HG02973 (cell line): ENCODE measurements around the gene PAX5.

Experiments
- ATAC-seq: cut with Tn5 transposase; IDR thresholded peaks from one replicate; pipeline ENCODE4 v1.9.1; 2021; ENCODE audit warnings: moderate library complexity; ENCODE audit not compliant: unreplicated experiment

PAX5 gene

DNA sequence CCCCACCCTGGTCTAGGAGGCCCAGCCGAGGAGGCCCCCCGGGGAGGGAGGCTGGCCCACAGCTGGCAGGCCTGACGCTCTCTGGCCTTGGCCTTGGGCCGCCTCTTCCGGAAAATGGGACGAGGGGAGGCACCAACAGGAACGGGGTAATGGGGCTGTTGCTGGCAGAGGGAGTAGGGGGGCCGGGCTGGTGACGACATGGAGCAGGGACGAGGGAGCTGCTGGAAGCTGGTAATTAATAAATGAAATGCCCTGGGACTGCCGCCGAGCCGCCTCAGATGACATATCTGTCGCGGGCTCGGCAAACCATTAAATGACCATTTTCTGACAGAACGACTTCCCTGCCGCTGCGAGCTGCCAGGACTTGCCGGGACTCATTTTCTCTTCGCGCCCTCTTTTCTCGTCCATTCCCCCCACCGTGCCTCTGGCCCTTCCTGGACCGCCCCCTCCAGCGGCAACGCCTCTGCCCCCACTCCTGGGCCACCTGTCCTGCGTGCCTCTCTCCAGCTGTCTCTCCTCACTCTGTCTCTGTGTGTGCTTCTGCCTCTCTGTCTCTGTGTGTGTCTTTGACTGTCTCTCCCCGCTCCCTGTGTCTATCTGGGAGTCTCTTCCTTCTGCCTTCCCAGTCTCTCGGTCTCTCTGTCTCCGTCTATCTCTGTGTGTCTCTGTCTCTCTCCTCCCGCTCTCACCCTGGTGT is 215.7 kb downstream of the PAX5 start:
- ATAC-seq: no peak

DNA sequence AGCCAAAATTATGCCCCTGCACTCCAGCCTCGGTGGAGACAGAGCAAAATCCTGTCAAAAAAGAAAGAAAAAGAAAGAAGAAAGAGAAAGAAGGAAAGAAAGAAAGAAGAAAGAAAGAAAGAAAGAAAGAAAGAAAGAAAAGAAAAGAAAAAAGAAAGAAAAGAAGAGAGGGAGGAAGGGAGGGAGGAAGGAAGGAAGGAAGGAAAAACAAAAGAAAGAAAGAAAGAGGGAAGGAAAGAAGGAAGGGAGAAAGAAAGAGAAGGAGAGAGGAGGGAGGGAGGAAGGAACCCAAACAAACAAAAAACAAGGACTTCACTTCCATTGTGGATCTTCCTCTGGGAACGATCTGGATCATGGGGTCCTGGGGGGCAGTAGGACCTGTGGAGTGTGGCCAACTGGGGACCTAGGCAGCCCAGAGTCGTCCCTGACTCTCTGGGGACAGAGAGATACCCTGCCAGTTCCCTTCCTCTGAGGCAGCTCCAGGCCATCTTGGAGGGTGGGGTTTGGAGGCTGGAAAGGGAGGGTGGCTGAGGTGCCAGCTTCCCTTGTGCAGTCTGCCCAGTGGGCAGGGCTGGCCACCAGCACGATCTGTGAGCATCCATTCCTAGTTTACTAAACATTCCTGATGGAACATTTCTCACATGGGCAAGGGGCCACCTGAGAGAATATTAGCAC is 216.8 kb downstream of the PAX5 start:
- ATAC-seq: no peak

GRCh38 chr9:36816371-36816770 is 217.7 kb downstream of the PAX5 start:
- ATAC-seq: no peak

- ATAC-seq: no peak
These were observed 218.3 kb downstream of the PAX5 start for GRCh38 chr9:36815566-36816348.

- no peak for ATAC-seq
These were observed 219.0 kb downstream of the PAX5 start for GRCh38 chr9:36815023-36815422.

GRCh38 chr9:36813154-36813553 is 220.9 kb downstream of the PAX5 start:
- no peak for ATAC-seq

- ATAC-seq: no peak
These were observed 221.5 kb downstream of the PAX5 start for GRCh38 chr9:36812556-36812955.

GRCh38 chr9:36808251-36808650 is 225.8 kb downstream of the PAX5 start:
- no peak for ATAC-seq

GRCh38 chr9:36803961-36804360 is 230.1 kb downstream of the PAX5 start:
- ATAC-seq: no peak

- no peak for ATAC-seq
These were observed 231.7 kb downstream of the PAX5 start for GRCh38 chr9:36802201-36802920.

DNA sequence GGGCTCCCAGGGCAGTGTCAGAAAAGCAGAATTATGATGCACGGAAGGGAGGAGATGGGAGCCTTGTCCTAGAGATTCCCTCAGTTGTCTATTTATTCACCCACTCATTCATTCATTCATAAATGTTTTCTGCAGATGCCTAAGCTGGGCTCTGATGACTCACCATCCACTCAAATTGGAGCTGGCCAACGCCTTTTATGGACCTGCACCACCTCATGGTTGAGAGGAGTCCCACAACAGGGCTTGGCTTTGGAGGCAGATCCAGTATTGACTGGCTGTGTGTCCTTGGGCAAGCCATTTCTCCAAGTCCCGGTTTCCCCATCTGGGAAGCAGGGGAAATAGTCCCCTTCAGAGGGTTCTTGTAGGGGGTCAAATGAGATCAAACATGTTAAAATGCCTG is 233.6 kb downstream of the PAX5 start:
- no peak for ATAC-seq

- no peak for ATAC-seq
These were observed 235.6 kb downstream of the PAX5 start for GRCh38 chr9:36798350-36799065.

DNA sequence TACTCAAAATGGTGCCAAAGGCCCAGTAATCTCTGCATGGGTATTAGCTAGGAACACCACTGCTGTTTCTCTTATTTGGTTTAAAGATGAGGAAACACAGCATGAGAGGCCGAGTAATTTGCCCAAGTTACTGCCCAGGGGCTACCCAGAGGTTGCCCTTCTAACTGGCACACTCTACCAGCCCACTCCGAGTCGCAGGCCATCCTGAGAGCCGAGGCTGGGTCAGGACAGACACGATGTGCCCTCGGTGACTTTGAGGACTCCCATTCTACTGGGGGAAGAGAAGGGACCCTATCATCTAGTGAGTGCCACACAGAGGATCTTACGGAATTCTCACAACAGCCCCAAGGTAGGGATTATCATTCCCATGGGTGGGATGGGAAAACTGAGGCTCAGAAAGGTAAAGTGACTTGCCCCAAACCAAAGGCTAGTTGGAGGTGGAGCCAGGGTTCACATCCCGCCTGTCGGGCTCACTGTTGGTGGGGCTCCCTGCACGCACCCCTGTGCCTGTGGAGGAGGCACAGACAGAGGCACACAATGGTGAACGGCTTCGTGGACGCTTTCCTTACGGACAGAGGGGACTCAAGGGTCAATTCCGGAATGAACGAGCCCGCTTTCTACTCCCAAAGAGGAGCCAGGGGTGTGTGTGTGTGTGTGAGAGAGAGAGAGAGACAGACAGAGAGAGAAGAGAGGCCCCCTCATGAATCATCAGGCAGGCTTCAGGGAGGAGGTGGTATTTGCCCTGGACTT is 236.4 kb downstream of the PAX5 start:
- ATAC-seq: no peak

DNA sequence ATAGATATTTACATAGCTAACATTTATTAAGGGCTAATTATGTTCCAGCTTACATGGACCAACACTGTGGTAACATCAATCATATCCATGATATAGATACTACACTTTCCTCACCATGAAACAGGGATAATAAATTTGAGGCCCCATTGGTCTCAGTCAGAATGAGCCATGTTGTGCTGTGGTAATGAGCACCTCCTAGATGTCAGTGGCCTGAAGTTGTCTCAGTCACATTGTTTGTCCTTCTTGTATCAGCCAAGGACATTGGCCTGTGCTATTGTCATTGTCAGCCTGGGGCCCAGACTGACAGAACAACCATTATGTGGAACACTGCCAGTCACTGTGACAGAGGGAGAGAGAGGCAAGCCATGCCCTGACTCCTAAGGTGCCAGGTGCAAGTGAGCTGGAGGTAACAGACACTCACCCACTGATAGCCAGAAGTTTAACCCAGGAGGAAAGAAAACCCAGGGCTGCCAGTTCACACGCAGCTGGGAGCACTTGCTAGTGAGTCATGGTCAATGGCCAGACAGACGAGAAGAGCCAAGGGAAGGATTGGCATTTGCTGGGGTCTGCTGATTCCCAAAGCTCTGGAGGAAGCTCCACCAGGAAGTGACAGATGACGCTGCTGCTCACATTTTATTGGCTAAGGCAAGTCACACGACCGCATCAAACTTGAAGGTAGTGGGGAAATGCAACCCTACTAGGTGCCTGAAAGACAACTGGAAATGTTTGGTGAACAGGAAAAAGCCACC is 237.2 kb downstream of the PAX5 start:
- no peak for ATAC-seq

DNA sequence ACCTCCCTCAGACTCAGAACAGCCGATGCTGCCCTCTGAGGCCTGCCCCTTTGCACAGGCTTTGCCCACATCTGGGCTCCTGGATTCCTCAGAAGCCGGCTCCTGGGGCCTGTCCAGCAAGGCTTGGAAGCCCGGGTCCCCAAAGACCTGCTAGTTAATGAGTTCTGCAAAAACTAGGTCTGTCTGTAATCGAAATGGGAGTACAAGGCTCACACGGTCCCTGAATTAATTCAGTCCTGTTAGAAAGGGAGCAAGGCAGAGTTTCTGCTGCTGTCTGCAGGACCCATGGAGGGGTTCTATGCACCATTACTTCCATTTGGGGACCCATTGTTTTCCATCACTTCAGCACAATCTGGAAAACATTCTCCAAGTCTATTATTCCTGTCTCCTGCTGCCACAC is 239.6 kb downstream of the PAX5 start:
- no peak for ATAC-seq

DNA sequence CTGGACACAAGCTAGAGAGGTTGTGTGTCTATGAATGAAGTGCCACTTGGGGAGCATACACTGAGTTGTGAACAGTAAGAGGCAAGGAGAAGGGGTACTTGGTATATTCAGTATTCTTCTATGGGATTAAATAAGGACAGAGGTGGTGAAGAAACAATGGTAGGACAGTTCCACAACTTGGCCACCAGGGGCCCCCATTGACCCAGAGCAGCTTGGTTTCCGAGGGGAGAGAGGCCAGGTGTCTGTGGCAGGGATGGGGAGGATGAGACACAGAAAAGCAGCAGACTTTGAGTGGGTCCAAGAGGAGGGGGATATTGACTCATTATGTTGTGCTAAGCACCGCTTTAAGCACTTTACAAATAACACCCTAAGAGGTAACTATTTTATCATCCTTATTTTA is 240.8 kb downstream of the PAX5 start:
- no peak for ATAC-seq

GRCh38 chr9:36791222-36791950 is 242.7 kb downstream of the PAX5 start:
- ATAC-seq: no peak

- no peak for ATAC-seq
These were observed 244.2 kb downstream of the PAX5 start for GRCh38 chr9:36789886-36790285.

GRCh38 chr9:36788534-36788933 is 245.5 kb downstream of the PAX5 start:
- ATAC-seq: no peak
